Stimulated activated CD8-positive, alpha-beta memory T cell treated with anti-CD3 and anti-CD28 coated beads, Interleukin-7, amount 100 ng/mL, for 24 hours (primary cell): ENCODE results near the gene LYPD5.
"Not testable (repeated sequence)": the region's sequence is repeated elsewhere in the genome, so short reads cannot be mapped to it uniquely, and the experiment has no call there.

Source experiments
- DNase-seq: peaks from one replicate; pipeline ENCODE4 v3.0.0-alpha.2; 2020; ENCODE audit warnings: low read depth

LYPD5 gene

DNA sequence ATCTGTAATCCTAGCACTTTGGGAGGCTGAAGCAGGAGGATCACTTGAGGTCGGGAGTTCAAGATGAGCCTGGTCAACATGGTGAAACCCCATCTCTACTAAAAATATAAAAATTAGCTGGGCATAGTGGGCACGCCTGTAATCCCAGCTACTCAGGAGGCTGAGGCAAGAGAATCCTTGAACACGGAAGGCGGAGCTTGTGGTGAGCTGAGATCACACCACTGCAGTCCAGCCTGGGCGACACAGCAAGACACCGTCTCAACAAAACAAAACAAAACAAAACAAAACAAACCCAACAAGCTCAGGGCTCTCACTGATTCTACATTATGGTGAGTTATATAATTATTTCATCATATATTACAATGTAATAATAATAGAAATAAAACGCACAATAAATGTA, 4.2 kb upstream of the LYPD5 start:
- DNase-seq = not testable (repeated sequence)

DNA sequence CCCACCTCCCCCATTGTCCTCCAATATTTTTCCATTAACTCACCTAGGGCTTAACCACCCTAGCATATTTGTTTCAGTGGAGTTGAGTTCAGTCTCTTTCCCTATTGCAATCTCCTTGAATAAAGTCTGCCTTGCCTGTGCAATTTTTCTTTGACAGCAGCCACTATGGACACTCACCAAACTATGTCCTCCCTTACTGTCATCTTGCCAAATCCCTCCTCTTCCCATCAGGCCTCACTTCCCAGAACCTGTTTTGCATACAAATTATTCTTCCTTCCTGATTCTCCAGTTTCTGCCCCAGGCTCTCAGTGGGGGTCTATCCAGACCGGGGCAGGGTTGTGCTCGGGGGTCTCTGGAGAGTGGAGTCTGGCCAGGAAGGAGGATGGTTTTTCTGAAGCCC, 2.2 kb upstream of the LYPD5 start:
- no peak for DNase-seq

DNA sequence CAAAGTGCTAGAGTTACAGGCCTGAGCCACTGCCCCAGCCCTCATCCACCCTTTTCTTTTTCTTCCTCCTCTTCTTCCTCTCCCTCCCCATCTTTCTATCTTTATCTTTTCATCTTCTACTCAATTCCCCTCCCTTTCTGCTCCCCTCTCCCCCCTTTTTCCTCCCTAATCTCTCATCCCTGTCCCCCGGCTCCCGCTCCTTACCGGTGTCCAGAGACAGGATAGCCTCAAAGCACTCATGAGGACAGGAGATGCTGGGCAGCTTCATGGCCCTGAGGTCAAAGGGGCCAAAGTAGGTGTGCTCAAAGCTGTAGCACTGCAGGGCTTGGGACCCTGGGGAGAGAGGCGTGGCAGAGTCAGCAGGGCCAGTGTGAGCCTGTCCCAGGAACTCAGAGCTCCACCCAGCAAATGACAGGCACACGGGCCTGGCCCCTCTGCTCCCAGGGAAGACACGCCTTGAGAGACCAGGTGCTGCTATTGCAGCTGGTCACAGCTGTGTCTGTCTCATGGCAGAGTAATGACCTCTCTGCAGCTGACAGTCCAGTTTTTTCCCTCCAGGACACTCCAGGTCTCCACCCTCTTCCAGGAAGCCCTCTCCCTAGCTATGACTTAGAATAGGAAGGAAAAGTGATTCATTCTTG, 2.6 kb downstream of the LYPD5 start:
- no peak for DNase-seq

DNA sequence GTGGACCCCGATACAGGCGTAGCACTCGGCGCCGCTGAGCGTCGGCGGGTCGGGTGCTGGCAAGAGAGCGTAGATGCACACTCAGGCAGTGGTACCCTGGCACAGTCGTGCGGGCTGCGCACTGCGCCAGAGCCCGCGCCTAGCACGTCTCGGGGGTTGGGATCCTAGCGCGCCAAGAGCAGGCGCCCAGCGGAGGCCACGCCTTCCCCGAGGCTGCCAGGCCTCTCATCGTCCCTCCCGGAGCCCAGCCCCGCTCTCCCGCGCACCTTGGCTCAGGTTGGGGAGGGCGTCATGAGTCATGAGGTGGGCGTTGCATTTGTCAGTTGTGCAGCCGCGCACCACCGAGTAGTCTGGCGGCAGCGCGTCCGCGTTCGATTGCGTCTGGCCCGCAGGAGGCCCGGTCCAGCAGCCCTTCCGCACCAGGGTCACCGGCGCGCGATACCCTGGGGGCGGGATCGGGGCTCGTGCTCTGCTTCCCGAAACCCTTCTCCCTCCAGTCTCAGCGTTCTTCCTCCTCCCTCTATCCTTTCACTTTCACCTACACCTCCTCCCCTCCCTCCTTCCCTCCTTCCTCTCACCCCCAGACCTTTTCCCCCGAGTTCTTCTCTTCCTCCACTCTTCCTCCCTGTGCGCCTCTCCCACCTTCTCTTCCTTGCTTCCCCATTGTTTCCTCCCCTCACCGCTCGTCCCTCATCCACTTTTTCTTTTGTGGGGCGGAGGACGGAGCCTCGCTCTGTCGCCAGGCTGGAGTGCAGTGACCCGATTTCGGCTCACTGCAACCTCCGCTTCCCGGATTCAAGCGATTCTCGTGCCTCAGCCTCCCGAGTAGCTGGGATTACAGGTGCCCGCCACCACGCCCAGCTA, 3.5 kb downstream of the LYPD5 start:
- no peak for DNase-seq

DNA sequence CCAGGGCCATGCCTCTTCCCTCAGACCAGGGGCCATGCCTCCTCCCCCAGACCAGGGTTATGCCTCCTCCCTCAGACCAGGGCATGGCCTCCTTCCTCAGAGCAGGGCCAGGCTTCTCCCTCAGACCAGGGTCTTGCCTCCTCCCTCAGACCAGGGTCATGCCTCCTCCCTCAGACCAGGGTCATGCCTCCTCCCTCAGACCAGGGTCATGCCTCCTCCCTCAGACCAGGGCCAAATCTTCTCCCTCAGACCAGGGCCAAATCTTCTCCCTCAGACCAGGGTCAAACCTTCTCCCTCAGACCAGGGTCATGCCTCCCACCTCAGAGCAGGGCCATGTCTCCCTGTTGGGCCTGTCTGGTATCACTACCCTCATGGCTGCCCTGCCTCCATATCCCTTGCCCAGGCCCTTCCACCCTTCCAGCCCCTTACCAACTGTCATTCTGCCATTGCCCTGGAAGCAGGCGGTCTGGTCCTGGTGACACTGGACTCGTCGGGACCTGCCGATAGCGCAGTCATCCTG, 4.2 kb downstream of the LYPD5 start:
- no peak for DNase-seq

DNA sequence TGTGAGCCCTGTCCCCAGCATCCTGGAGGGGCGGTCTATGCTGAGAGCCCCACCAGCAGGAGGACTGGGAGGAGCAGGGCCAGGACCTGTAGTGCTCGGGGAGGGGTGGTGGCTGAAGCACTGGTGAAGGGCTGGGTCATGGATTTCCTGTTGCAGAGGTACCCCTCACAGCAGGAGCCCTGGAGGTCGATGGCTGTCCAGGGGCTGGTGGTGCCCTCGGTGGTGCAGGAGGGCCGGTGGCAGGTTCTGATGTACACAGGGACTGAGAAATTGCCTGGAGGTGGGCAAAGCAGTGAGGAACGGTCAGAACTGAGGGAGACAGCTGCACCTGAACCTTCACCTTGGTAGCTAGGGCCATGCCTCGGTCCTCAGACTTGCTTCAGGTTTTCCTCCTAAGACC, 4.7 kb downstream of the LYPD5 start:
- DNase-seq = no peak

DNA sequence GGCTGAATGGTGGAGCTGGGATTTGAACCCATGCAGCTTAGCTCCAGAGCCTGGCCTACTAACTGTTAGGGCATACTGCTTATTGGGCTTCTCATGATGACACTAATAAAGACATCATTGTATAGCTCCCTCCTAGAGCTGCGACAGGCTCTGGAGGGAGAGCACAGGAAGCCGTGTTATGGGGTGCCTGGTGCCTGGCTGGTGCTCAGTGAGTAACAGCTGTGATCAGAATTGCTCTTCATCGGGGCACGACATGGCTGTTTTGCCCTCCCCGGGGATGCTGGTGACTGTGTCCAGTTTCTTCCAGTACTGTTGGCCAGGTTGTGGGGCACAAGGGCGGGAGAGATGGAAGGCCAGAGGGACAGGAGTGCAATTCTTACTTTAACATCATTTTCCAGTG, 5.1 kb downstream of the LYPD5 start:
- no peak for DNase-seq

DNA sequence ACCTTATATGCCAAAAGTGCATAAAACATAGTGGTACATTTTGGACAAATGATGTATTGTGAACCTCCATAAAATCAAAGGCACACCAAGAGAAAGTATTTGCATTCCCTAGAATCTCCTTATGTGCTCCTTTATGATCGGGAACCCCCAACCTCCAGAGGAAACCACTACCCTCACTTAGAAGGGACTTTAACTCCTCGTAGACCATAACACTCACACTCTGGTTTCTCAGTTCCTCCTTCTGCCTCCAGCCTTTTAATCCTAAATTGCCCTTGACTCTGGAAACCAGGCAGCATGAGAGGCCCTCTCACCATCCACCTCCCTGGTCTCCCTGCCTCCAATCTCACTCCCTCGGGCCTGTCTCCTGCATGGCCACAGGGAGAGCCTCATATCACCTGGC, 11.7 kb downstream of the LYPD5 start:
- no peak for DNase-seq

DNA sequence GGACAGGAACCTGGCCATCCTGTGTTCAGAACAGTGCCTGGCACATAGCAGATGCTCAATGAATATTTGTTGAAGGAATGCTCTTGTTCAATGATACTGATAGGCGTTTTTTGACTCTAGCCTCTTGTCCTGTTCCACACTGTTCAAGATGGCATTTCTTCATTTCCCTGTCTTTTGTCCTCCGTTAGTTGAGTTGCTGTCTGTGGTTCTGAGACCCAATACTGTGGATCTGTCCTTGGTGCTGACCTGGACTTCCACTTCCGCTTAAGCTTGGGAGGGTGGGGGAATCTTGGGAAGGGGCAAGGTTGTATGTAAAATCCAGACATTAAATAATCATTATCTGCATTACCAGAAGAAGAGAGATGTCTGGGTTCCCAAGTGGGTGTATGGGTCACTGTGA, 13.2 kb downstream of the LYPD5 start:
- no peak for DNase-seq

DNA sequence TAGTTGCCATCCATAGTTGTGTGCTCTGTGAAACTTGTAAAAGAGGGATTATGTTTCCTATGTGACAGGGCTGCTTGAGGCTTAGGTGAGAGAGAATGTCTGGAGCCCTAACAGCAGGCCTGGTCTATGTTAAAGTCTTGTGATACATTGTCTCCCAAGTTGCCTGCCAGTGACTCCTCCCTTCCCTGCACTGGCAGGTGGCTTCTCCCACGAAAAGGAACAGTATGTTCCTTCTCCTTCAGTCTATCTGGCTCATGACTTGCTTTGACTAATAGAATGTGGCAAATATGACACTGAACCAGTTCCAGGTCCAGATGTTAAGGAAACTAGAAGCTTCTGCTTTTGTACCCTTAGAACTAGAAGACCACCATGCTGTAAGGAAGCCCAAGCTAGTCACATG, 15.6 kb downstream of the LYPD5 start:
- no peak for DNase-seq

DNA sequence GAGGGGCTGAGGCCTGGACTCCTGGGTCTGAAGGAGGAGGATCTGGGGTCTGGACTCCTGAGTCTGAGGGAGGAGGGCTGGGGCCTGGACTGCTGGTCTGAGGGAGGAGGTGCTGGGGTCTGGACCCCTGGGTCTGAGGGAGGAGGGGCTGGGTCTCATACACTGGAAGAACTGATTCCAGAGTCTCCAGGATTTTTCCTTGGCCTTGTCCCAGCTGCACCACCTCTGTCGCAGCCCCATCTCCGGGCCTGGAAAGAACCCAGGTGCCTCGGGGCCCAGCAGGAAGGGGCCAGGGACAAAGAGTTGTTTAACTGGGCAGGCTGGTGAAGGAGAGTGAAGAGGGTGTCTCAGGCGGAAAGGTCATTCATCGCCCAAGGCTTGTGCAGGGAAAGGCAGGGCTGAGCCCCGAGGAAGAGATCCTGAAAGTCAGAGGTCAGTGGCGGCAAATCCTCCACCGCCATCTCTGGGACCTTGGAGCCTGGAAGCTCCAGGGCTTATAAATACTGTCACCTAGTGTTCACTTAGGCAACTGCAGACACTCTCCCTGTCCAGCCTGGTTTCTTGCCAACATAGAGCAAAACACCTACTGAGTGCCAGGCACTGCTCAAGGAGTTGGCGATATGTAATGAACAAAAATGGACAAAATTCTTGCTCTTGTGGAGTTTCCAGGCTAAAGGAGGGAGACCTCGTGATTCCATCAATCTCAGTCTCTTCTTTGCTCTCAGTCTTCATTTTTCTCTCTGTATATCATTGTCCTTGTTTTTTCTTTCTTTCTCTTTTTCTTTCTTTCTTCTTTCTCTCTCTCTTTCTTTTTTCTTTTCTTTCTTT, 17.1 kb downstream of the LYPD5 start:
- no peak for DNase-seq

DNA sequence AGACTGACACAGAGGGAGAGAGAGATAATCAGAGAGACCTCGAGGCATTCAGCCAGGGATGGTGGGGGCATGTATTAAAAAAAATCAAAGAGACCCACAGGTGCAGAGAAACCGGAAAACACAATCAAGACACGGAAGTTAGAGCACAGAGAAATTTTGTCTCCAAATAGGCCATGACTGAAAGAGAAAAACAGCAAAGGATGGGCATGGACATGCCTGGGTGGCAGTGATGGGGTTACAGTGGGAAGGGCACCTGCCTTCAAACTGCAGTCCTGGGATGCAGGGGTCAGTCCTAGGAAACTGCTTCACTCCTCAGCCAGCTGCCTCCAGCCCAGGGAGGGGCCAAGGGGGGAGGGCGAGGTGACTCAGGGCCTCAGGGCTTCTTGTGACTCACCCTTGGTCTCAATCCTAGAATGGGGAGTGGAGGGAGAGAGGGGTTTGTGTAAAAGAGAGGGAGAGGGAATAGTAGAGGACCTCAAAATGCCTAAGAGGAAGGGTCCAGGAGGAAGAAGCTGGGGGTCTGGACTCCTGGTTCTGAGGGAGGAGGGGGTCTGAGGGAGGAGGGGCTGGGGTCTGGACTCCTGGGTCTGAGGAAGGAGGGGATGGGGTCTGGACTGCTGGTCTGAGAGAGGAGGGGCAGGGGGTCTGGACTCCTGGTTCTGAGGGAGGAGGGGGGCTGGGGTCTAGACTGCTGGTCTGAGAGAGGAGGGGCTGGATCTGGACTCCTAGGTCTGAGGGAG, 17.8 kb downstream of the LYPD5 start:
- DNase-seq = peak; percentile 41

DNA sequence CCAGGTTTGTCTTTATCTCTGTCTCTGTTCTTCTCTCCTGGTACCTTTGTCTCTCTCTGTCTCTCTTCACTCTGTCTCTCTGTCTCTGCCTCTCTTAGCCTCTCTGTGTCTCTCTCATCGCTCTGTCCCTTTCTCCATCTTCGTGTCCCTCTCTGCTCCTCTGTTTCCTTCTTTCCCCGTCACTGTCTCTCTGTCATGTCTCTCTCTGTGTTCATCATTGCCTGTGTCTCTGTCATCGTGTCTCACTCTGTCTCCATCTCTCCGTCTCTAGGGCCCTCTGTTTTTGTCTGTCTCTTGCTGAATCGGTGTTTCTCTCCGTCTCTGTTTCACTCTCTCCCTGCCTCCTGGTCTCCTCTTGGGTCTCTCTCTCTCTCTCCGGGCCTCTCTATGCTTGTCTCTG, 18.6 kb downstream of the LYPD5 start:
- DNase-seq = no peak

DNA sequence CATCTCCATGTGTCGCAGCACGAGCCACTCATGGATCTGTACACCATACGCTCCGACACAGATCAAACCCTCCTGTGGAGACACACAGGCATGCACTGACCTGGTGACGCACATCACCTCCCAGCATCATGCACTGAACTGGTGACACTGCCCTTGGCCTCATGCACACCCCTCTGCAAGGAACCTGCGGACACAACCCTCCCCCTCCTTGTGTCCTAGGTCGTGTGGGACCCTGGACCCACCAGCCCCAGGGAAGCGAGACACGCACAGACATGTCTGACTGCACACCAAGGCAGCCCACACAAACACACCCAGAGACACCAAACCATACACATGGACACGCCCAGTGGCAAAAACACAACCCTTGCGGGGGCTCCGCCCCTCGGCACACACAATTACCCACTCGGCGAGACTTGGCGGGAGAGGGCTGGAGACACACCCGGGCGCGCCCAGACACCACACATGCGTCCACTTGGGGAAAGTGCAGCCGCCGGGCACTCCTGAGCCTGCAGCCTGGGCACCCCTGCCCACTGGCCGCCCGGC, 19.5 kb downstream of the LYPD5 start:
- DNase-seq = no peak

DNA sequence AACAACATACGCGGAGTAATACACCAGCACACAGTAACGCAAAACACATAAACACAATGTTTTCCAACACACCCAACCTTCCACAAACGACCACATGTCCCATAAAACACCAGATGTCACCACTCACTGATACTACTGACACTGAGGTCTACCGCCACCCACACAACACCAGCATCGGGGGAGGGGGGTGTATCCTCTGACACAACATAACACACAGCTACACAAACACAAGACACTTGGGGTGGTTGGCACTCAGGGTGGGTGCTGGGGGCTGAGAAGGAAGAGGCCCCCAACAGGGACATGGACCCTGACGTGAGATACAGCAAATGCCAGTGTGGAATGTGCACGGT, 20.0 kb downstream of the LYPD5 start:
- DNase-seq = no peak

DNA sequence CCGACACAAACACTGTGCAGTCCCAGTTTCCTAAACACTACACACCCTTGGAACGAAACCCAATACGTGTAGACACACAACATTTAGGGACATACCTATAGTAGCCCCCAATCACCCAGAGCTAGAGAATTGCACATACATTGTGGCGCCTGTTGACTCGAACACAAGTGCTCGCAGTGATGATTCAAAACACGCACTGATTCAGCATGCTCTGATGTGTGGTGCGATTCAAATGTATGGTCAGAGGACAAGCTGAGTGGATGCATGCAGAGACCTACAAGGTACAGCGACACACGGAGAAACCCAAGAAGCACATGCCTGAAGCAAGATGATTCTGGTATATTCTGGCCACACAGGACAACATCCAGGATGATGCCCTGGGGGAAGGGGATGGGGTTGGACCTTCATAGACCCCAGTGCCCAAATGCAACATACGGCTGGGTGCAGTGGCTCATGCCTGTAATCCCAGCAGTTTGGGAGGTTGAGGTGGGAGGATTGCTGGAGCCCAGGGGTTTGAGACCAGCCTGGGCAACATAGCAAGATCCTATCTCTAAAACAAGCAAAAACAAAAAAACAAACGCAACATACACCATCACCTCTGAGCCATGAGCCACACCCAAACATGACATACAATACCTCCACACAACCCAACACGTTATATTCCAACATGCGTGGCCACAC, 20.5 kb downstream of the LYPD5 start:
- DNase-seq = no peak

DNA sequence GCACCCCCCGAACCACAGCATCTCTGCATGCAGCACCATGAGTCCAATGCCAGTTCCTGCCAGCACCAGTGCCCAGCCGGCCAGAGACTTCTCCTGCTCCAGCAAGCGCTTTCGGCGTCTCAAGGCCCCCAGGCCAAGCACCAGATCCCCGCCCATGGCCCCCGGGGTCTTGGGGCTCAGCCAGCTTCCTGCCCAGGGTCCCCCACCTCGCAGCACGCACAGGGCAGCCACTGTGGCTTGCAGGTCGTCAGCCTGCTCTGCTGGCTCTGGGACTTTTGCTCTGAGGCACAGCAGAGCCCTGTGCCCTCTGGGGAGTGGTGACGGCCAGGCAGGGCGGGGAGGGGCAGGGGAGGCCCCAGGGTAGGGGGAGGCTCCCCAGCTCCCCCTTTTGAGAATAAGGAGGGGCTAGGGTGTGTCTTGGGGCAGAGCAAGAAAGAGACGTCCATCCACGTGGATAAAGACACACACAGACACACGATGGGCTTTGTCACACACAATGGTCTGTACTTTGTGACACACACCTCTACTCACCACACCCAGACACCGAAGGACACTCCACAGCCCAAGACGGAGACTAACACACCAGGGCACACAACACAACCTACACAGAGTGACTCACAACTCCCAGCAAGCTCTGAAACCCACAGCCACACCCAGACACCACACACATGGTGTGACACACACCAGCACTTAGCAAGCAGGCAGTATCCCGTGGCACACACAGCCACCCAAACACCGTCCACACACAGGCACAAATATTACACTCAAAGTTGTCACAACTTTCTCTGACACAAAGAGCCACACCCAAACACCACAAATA, 21.3 kb downstream of the LYPD5 start, which contains the start of gene KCNN4:
Gene KCNN4, minus strand, starts transcription at position 268 of the 820 bp plus-strand sequence. Its CDS starts 112 bp downstream, at position 156.
- DNase-seq = peak; percentile 48

DNA sequence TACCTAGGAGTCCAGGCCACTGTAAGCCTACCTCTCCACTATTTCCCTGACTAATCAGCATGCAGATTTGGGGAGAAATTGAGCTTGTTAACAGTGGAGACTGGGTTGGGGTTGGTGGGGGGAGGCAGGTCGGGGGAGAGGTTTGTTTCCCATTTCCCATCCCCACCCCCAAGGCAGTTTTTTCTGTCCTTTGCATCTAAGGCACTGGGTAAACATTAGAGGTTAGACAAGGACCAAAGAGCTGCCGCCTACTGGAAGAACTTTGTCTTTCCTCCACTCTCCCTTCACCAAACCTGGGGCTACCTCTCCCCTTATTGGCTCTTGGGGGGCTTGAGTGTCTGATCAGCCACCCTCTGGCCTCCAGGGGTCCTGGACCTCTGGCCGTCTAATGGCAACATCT, 22.4 kb downstream of the LYPD5 start:
- DNase-seq = no peak

DNA sequence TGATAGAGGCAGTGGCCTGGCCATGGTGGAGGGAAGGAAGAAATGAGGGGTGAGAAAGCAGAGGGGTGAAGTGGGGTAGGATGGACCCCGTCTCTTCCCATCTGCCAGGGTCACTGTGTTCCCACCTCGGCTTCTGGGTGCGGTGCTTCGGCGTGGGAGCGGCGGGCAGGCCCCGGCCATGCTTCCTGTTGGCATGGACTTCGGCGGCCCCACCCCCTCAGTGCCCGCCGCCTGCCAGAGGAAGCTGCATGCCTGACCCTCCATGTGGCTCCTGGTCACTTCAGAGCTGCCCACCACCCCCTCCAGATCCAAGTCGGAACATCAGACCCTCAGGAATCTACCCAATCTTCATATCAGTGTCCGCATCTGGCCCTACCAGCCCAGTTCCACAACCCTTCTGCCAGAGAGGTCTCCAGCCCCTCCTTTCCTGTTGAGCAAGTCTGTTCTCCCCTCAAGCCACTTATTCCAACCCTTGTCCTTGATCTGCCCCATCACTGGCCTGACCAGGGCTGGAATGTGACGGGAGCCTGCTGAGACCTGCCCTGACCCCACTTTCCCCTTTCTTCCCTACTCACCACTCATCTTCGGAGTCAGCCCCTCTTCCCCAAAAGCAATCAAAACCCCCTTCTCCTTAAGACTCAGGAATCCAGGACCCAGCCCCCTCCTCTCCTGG, 23.0 kb downstream of the LYPD5 start:
- no peak for DNase-seq

DNA sequence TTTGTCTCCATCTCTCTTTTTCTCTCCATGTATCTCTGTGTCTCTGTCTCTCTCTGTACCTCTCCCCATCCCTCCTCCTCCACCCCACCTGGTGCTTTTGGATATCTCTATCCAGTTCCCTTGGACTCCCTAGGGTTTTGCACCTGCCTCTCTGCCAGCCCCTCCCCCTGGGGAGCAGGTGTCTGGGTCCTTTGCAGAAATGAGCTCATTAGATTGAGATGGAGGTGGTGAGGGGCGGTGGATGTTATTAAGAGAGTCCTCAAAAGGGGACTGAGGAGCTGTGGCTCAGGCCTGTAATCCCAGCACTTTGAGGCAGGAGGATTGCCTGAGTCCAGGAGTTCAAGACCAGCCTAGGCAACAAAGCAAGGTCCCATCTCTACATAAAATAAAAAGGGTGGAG, 23.6 kb downstream of the LYPD5 start:
- DNase-seq = no peak
